HG02981 (cell line): ENCODE measurements around the gene IL1RAP.
"Not testable (repeated sequence)": the region's sequence is repeated elsewhere in the genome, so short reads cannot be mapped to it uniquely, and the experiment has no call there.

Experiments
- ATAC-seq: cut with Tn5 transposase; IDR thresholded peaks from one replicate; pipeline ENCODE4 v1.9.1; 2021; ENCODE audit warnings: mild to moderate bottlenecking, moderate library complexity; ENCODE audit not compliant: unreplicated experiment

Gene IL1RAP

DNA sequence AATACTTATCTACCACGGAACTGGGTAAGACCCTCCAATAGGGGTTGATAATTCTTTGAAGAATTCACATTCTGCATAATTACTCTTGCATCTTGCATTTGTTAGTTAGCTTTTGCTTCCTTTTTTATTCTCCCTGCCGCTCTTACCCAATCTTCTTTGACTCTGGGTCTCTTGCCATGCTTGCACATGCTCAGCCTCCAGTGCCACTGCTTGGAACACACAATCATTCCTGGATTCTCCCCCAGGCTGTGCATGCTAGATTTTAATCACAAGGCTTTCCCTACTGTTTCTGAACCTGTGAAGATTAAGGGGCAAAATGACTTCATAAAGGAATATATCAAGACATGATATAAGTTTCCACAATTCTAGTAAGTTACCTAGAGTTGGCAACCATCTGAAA lies 133.1 kb downstream of the IL1RAP start:
- no peak for ATAC-seq

DNA sequence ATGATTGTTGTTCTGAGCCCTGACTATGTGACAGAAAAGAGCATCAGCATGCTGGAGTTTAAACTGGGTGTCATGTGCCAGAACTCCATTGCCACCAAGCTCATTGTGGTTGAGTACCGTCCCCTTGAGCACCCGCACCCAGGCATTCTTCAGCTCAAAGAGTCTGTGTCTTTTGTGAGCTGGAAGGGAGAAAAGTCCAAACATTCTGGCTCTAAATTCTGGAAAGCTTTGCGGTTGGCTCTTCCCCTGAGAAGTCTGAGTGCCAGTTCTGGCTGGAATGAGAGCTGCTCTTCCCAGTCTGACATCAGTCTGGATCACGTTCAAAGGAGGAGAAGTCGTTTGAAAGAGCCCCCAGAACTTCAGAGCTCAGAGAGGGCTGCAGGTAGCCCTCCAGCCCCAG lies 142.0 kb downstream of the IL1RAP start:
- ATAC-seq: no peak

DNA sequence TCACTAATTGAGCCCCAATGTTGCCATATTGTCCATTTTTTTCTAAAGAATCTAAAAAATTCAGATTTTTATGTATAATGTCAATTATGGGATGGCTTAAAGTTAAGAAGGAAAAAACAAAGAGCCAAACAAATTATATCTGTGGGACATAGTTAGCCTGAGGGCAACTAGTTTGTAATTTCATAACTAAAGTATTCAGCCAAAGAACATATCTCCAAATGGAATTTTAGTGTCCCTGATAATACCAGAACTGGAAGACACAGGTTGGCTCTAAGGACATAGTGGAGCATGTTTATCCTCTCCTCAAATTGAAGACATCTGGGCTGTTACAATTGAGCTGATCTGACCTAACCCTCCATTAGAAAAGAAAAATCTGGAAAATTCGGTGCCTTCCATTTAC lies 144.2 kb downstream of the IL1RAP start:
- no peak for ATAC-seq

DNA sequence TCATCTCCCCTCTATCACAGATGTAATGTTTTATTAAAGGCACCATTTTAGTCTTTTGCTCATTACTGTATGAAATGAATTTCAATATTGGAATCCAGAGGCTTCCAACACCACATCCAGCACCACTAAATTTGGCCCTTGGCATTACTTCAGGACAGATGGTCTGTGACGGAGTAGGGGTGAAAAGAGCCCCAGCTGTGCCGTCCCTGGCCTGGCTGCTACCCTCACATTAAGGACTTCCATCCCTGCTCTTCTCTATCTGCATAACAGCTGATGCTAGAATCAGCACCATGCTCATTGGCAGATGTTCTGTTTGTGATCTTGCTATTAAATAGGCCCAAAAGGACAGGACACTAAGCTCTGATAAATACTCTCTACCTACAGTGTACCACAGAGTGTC lies 152.9 kb downstream of the IL1RAP start:
- no peak for ATAC-seq

DNA sequence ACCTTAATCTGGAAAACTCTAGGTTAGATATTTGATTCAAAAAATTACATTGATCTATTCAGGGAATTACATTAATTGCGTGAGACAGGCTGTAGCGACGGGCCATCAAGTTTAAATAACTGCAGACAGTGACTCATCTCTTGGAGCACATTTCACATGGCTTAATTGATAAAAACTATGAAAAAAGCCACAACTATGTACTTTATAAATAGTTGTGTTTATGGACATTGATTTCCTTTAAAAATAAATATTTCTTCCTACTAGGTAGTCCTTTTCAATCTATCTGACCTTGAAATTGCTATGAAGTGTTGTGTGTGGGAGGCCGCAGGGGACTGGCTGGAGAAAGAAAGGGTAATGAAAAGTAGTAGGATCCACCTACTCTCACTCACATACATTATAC lies 157.8 kb downstream of the IL1RAP start:
- no peak for ATAC-seq

DNA sequence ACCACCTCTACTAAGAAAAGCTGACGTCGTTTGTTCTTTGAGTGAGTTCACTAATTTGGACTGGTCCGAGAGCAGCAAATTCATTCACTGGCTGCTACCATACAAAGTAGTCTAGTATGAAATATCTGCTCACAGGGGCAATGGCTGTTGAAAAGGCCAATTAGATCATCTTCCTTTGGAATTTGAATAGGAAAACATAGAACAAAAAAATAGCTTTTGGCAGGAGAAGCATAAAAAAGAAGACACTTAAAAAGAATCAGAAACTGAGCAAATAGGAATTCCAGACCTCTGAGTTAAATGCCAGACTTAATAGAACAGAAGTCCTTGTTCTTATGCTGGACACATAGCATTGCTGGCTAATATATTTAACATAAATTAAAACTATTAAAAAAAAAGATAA lies 159.3 kb downstream of the IL1RAP start:
- ATAC-seq: no peak

DNA sequence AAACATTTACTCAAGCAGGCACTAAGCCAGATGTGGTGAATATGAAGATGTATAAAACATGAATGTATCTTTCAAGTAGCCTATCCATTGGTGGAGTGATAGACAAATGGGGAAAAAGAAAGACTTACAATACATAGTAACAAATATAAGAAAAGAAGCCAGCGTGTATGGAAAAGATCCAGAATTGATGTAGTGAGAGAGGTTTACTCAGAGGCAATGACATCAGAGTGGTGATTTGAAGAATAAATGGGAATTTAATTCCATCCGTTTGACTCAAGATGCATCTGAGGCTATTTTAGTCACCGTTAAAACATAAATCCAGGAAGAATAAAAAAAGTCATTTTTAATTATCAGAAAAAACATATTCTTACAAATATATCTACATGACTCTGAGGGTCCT lies 162.6 kb downstream of the IL1RAP start:
- ATAC-seq: no peak

DNA sequence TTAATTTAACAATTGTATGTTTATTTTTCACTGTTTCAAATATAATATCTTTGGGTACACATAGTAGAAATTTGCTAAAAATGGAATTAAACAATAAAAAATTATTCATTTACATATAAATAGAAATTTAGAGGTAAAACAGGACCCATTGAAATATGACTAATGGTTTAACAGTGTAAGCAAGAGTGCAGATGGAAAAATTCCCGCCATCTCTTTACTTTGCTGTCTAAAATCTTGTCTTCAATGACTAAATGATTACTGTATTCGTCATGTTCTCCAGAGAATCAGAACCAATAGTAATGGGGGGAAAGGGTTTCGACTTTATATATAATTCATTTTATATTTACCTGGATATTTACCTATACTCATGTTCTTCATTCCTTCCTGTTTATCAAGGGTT lies 163.1 kb downstream of the IL1RAP start:
- no peak for ATAC-seq

DNA sequence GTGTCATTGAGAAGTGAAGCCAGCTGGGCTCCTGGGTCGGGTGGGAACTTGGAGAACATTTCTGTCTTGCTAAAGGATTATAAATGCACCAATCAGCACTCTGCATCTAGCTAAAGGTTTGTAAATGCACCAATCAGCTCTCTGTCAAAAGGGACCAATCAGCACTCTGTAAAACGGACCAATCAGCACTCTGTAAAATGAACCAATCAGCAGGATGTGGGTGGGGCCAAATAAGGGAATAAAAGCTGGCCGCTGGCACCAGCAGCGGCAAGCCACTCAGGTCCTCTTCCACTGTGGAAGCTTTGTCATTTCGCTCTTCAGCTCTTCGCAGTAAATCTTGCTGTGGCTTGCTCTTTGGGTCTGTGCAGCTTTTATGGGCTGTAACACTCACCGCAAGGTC lies 164.0 kb downstream of the IL1RAP start:
- not testable (repeated sequence) for ATAC-seq

DNA sequence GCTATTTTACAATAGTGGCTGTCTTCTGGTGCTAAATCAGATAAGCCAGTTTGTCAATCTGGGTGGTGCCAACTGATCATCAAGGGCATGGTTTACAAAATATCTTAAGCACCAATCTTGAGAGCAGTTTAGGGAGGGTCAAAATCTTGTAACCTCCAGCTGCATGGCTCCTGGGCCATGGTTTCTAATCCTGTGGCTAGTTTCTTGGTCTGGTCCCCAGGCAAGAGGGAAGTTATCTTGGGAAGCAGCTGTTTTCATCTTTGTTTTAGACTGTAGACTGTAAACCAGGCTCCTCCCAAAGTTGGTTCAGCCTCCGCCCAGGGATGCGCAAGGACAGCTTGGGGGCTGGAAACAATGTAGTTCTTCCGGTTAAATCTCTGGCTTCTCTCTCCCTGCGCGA lies 166.8 kb downstream of the IL1RAP start:
- ATAC-seq: no peak

DNA sequence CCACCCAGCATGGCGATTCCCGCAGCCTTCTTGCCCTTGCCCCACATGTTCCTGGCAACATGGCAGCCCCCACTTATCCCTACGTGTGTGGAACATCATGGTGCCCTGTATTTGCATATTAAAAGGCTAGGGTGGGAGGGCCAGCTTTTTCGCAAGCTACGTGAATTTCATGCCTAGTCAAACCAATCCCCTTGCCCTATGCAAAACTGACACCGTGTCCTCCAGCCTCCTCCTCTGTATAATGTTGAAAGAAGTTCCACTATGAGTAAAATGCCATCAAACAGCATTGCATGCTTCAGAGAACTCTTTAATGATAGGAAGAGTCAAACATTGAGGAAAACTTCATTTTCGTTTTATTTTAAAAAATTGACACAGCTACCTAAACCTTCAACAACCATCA lies 170.9 kb downstream of the IL1RAP start:
- ATAC-seq: no peak

DNA sequence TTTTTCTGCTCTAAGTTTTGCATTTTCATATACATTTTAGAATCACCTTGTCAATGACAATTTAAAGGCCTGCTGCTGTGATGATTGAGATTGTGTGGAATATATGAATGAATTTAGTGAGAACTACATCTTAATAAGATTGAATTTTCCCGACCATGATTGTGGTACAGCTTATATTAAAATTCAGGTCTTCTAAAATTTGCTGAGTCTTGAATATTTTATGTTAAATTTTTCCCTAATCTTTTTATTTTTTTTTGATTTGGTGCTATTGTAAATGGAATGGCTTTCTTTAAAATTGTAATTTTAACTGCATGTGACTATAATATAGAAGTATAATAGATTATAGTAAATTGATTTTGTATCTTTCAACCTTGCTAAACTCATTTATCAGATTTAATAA lies 172.1 kb downstream of the IL1RAP start:
- no peak for ATAC-seq

DNA sequence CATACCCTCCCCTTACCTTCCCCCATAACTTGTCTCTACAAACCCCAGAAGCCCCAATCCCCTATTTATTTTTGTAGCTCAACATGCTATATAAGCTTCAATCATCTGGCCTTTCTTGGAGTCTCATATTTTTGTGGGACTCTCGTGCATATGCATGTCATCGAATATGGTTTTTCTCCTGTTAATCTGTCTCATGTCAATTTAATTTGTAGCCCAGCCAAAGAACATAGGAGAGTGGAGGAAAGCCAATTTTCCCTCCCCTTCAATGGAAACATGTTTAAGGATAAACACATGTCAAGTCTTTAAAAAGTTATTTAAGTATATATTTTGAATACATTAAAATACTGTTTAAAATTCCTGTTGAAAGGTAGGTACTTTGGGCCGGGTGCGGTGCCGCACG lies 176.4 kb downstream of the IL1RAP start:
- ATAC-seq: no peak

DNA sequence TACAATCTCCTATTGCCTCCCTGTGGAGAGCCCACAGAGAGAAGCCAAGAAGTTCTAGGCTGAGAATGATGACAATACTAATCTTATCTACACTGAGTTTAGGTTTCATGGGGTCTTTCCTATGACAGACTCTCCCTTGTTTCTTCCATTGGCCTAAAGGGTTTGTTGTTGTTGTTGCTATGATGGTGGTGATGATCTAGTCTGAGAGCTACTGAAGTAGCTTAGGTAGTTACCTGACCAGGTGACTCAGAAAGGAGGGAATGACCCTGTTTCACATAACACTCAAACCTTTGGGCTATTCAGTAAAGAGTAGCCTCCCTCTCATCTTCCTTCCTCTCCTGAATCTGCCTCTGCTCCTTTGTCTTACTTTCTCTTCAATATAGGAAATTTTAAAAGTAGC lies 178.4 kb downstream of the IL1RAP start:
- no peak for ATAC-seq

DNA sequence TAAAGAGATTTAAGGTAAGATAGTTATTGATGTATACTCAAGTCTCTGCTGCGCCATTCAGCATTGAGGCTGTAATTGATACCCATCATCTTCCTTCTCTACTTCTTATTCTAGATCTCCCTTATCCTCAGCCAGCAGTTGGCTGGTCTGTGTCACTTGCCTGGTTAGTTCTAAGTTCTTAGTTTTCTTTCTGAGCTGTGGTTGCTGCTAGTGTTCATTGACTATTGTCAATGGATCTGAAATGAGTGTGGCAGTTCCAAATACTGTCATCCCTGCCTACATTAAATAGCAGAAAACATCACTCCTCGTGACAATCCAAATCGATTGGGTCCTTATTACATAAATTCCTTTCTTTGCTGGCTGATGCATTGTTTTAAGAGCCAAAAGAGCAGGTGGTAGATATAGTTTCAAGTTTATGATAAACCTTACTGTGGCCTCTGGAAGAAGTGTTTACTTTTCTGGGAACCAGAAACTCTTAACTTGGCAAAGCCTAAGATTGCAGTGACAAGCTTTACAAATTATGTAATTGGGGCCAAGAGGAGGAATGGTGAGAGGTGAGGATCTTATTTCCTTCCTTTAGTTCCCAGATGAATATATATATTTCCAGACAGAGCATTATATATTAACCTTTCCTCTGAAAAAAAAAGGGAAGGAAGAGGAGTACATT lies 180.6 kb downstream of the IL1RAP start:
- ATAC-seq: no peak

DNA sequence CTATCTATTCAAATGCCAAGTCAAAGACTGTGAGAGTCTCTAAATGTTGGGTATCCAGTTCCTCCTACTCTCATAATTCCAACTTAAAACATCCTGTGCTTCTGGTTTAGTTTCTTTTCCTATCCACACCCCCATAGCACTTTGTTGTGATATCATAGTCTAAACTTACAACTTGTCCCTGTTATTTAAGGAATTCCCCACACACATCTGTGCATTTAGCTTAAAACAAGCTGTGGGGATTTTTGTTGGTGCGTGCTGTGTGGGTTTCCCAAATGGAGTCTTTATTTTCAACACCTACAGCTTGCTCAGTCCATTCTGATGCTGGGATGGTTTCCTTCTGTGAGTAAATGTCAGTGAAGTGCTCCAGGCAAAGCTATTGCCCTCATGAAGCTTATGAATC lies 181.3 kb downstream of the IL1RAP start:
- no peak for ATAC-seq

DNA sequence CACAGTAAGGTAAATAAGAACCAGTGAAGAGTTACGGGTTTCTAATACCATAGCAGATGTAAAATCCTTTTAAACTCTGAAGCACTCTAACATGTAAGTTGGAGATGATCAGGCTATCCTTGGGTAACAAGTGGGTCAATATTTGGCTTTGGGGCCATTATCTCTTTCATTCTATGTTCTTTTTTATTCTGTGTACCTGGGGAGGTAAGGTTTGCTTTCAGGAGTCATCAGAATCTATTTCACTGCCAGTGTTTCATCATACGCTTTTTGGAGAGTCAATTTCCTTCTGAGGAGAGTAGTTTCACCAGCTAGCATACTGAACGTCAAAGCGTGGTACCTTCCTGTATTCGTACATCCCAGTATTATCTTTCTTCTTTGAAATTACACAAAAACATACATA lies 182.1 kb downstream of the IL1RAP start:
- no peak for ATAC-seq

DNA sequence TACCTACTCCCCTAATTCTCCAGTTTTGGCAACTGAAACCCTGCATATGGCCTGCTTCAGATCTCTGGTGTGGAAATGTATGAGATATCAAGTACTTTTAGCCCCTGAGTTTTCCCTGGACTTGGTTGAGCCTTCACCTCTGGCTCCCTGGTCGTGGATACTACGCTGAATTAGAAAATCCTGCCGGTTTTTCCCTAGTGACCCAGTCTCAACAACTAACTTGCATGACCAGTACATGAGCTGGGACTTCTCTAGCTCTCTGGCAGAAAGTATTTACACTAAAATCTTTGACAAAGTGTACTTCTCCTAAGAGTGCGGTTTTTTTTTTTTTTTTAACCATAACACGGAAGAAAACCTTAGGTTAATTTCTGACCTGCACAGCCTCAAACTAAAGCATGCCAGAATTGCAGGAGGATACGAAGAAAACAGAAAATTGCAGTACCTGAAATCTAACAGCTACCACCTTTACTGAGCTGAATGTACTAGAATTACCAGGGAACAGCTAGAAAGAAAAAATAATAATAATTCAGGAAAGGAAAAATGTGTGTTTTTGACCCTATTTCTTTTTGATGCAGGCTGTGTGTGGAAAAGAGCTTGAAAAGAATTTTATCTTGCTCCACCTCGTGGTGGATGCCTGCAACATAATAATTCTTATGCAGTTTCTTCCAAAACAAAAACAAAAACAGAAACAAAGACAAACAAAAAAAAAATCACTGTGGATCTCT lies 183.1 kb downstream of the IL1RAP start:
- ATAC-seq: no peak

DNA sequence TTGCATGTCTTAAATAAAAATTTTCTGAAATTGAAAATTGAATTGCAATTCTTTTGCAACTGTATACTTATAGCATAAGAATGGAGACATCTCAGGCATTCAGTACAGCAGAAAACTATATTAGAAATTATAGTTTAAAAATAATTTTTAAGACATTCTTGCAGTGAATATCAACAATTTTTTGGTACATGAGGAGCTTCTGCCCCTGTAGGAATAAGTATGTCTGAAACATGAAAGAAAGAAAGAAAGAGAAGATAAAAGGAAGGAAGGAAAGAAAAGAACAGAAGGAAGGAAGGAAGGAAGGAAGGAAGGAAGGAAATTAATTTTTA lies 183.6 kb downstream of the IL1RAP start:
- no peak for ATAC-seq

DNA sequence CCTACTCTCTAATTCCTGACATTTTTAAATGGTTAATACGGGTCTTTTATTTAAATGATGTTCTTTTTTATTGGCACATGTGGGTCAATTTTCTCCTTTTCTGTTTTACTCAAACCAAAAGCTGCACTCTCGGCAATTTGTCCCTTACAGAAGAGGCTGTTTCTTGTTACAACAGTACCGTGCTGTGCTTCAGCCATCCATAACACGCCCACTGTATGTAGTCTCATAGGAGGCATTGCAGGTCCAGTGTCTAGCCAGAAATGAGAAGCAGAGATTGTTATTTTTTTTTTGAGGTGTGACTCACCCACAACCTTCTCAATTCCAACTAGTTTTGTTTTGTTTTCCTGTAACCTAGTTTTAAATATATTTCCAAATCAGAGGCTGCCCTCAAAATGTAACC lies 184.0 kb downstream of the IL1RAP start:
- no peak for ATAC-seq

DNA sequence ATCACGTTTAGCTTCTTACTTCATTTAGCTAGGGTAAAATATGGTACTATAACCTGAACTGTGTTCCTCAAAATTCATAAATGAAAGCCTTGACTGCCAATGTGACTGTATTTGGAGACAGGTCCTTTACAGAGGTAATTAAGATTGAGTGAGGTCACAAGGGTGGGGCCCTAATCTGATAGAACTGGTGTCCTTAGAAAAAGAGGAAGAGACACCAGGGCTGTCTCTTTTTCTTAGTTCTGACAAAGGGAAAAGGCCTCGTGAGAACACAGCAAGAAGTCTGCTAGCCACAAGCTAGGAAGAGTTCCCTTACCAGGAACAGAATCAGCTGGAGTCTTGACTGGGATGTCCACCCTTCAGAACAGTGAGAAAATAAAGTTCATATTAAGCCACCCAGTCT lies 185.9 kb downstream of the IL1RAP start:
- no peak for ATAC-seq

DNA sequence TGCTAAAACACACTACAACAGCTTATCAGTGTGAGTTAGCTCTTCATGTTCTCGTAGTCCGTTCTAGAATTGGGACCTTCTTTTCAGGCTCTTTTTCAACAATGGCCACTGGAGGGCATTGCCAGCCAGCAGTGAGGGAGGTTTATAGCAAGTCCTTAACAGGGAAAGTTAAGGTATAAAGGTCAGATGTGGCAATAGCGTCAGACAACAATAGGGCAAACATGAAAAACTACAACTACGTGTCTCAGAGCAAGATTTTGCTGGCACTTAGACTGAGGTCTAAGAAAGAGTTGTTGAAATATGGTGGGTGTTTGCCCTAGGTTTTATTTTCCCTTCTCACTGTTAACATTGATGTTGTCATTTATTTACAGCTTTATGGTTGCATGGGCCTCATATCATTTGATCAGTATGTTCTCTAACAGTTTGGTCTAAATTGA lies 187.2 kb downstream of the IL1RAP start:
- ATAC-seq: peak; percentile 57

DNA sequence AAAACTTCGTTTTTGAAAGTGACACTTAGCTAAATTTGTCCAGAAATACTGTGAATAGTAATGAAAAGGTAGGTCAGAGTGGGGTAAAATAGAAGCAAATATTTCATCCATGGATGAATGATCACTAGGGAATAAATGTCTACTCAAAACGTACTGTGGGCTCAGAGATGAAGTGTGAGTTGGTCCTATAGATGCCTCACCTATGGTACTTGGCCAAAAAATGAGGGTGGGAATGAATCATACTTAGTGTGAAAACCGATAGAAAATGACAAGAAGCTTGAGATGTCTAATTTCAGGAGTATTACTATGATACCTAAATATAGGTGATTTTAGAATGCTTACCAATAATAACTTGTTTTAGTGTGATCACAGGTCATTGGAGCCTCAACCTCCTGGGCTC lies 192.7 kb downstream of the IL1RAP start:
- ATAC-seq: no peak
